Testis (tissue), 3 donors: Measurements from ENCODE around the gene TBCD. TPM values are rescaled to one million over a fixed set of nuclear protein-coding genes. Genes with fewer than 3 reads are reported as not detected.

Experiments
- DNase-seq: peaks from one replicate; pipeline ENCODE4 v3.0.0-alpha.2; 2019
- H3K27ac ChIP-seq, 2 donors: fragments of 200-600 bp; sonication (generic); one replicate each; pipeline ENCODE4 v1.5.1; 2019
- H3K27me3 ChIP-seq: fragments of 200-600 bp; sonication (generic); one replicate; pipeline ENCODE4 v1.5.1; 2019
- H3K36me3 ChIP-seq: fragments of 200-600 bp; sonication (generic); one replicate; pipeline ENCODE4 v1.5.1; 2017; ENCODE audit warnings: low read depth; ENCODE audit errors: missing control alignments
- H3K4me1 ChIP-seq: fragments of 200-600 bp; sonication (generic); one replicate; pipeline ENCODE4 v1.5.1; 2019
- H3K4me3 ChIP-seq, 2 donors: fragments of 200-600 bp; sonication (generic); one replicate each; pipeline ENCODE4 v1.5.1; 2017 to 2019
- H3K9me3 ChIP-seq: fragments of 200-600 bp; sonication (generic); one replicate; pipeline ENCODE4 v1.5.1; 2017
- CTCF ChIP-seq, 3 experiments: fragments of 450-650 bp in 2 of 3; fragments of 200-600 bp in 1 of 3; sonication (generic) in 1 of 3; IDR thresholded peaks; one replicate each; pipeline ENCODE4 v1.5.1; 2016 to 2019; ENCODE audit warnings: antibody characterized with exemption in 3 of 3, mild to moderate bottlenecking in 2 of 3, moderate library complexity in 1 of 3
- POLR2A ChIP-seq: fragments of 450-650 bp; IDR thresholded peaks from one replicate; pipeline ENCODE4 v1.6.1; 2017; ENCODE audit warnings: antibody characterized with exemption, mild to moderate bottlenecking, moderate library complexity
- WGBS, 2 donors: methylation state at CpG; one replicate each; pipeline ENCODE4 v1.1.5; 2018; 5-methylcytosine and 5-hydroxymethylcytosine counted together
- intact Hi-C: fragments of 100-400 bp; cut with DNase I; formaldehyde crosslinking; loops from one replicate; pipeline ENCODE4 v1.15.1; 2023; ENCODE audit warnings: low total_unique reads
- polyA plus RNA-seq: library from polyadenylated mRNA; stranded (reverse); fragments of 350-450 nt; fragmentation: Illumina TruSeq; extraction: RNeasy Lipid Tissue Mini Kit (QIAGEN cat#74804); gene quantifications from one replicate; pipeline ENCODE4 v1.2.3, GENCODE V29; 2014; ENCODE audit warnings: low read depth, low replicate concordance; ENCODE audit not compliant: insufficient read depth
- total RNA-seq, 2 donors: library from RNA; depleted of rRNA; stranded (reverse); fragments of >200 nt; gene quantifications; one replicate each; pipeline ENCODE4 v1.2.3, GENCODE V29; 2016

TBCD gene
- total and polyA plus RNA-seq, 3 donors from 2014 or later: 81.2 to 128 (median 115) TPM

GRCh38 chr17:82807101-82807500 is 55.2 kb downstream of the TBCD start:
- TF ChIP-seq POLR2A (no peak), CTCF (IDR thresholded peaks at IDR 0.05) (no peak)
- Histone ChIP-seq H3K36me3 (no peaks in the 10 kb centered on the region), H3K4me3 (no peak overlapping the region), H3K9me3 (no peaks in the 10 kb centered on the region), H3K4me1 (peaks cover 3% of the 10 kb centered on the region), H3K27me3 (no peaks in the 10 kb centered on the region), H3K27ac (no peak overlapping the region)
- DNase-seq: no peak
- 77 to 78% methylated on average over 7 to 9 of the region's 9 CpGs for WGBS, 2 donors
- intact Hi-C loops: no loop called here

- TF ChIP-seq CTCF (IDR thresholded peaks at IDR 0.05) (no peak), POLR2A (no peak)
- Histone ChIP-seq H3K27ac (no peak overlapping the region), H3K9me3 (no peaks in the 10 kb centered on the region), H3K4me1 (peaks cover 3% of the 10 kb centered on the region), H3K36me3 (no peaks in the 10 kb centered on the region), H3K27me3 (no peaks in the 10 kb centered on the region), H3K4me3 (no peak overlapping the region)
- no peak for DNase-seq
- intact Hi-C loops: no loop called here
- WGBS, 2 donors: 93 to 97% methylated on average over 18 to 21 of the region's 21 CpGs
Measured at GRCh38 chr17:82807562-82807961, 55.7 kb downstream of the TBCD start.

GRCh38 chr17:82808006-82808405 is 56.1 kb downstream of the TBCD start:
- intact Hi-C loops: no loop called here
- no peaks in the 10 kb centered on the region for H3K9me3 ChIP-seq
- WGBS, 2 donors: 93 to 94% methylated on average over 7 to 8 of the region's 8 CpGs
- TF ChIP-seq CTCF (IDR thresholded peaks at IDR 0.05) (no peak), POLR2A (no peak)
- H3K36me3 ChIP-seq: no peaks in the 10 kb centered on the region
- no peak overlapping the region for H3K27ac ChIP-seq
- DNase-seq: no peak
- no peak overlapping the region for H3K4me3 ChIP-seq
- no peaks in the 10 kb centered on the region for H3K27me3 ChIP-seq
- peaks cover 3% of the 10 kb centered on the region for H3K4me1 ChIP-seq

- DNase-seq: no peak
- H3K27ac ChIP-seq: no peak overlapping the region
- TF ChIP-seq CTCF (IDR thresholded peaks at IDR 0.05): no peak
- TF ChIP-seq POLR2A: no peak
- no peaks in the 10 kb centered on the region for H3K9me3 ChIP-seq
- intact Hi-C loops: no loop called here
- no peaks in the 10 kb centered on the region for H3K36me3 ChIP-seq
- no peaks in the 10 kb centered on the region for H3K27me3 ChIP-seq
- H3K4me1 ChIP-seq: peaks cover 3% of the 10 kb centered on the region
- no peak overlapping the region for H3K4me3 ChIP-seq
- WGBS, 2 donors: 78 to 89% methylated on average over 26 to 32 of the region's 35 CpGs
Measured at GRCh38 chr17:82808921-82809905, 57.3 kb downstream of the TBCD start.
